Endothelial cell of umbilical vein (primary cell): Measurements from ENCODE around the gene PCLO. TPM values are rescaled to one million over a fixed set of nuclear protein-coding genes. Genes with fewer than 3 reads are reported as not detected.

ENCODE experiments used
- BruUV-seq: library from RNA; stranded (reverse); fragments of 400-500 nt; replicated peaks from 2 replicates; lab custom pipeline; 2021; lab: Mats Ljungman, UMichigan
- CTCF ChIA-PET: fragments of 300-600, 350-600 bp; sonication (Branson Sonifier 250); formaldehyde crosslinking; loops from one replicate; lab custom pipeline; 2021; ENCODE audit warnings: antibody characterized with exemption, inconsistent platforms; lab: Charles Lee
- POLR2A ChIA-PET: fragments of 300-600, 350-600 bp; sonication (Branson Sonifier 250); formaldehyde crosslinking; loops from one replicate; lab custom pipeline; 2021; ENCODE audit warnings: antibody characterized with exemption, inconsistent platforms; lab: Charles Lee
- DNase-seq: peaks from one replicate; pipeline ENCODE4 v3.0.0-alpha.2; 2011; ENCODE audit warnings: low read depth, low spot score
- FAIRE-seq: peaks from 2 replicates; lab custom pipeline; 2011; peaks lifted over from hg19 to GRCh38; lab: Jason Lieb, UNC
- H2AFZ ChIP-seq: 2 replicates; pipeline ENCODE4 v1.6.0; 2012; ENCODE audit warnings: low read depth, low read length, control low read depth, inconsistent platforms
- H3K27ac ChIP-seq: 2 replicates; pipeline ENCODE4 v1.5.1; 2011; ENCODE audit warnings: low read depth, mild to moderate bottlenecking, control low read depth, low read length, moderate library complexity; ENCODE audit not compliant: insufficient read depth
- H3K27me3 ChIP-seq, 2 experiments: 2 replicates each; pipeline versions ENCODE4 v1.6.0 to v1.6.1; 2011; ENCODE audit warnings: low read length in 2 of 2, mixed read lengths in 1 of 2; ENCODE audit not compliant: control insufficient read depth in 2 of 2, insufficient read depth in 2 of 2
- H3K36me3 ChIP-seq, 2 experiments: 2 replicates in 1 of 2; 3 replicates in 1 of 2; pipeline ENCODE4 v1.5.1; 2011; ENCODE audit warnings: low read length in 2 of 2, mild to moderate bottlenecking in 1 of 2, moderate library complexity in 1 of 2; ENCODE audit not compliant: control insufficient read depth in 2 of 2, insufficient read depth in 2 of 2; ENCODE audit errors: extremely low read depth in 1 of 2
- H3K4me1 ChIP-seq: 3 replicates; pipeline ENCODE4 v1.5.1; 2011; ENCODE audit warnings: mild to moderate bottlenecking, low read length; ENCODE audit not compliant: control insufficient read depth, insufficient read depth; ENCODE audit errors: extremely low read depth
- H3K4me2 ChIP-seq: 2 replicates; pipeline ENCODE4 v1.6.1; 2011; ENCODE audit warnings: low read length, control low read depth, mixed read lengths; ENCODE audit not compliant: insufficient read depth
- H3K4me3 ChIP-seq, 3 experiments: fragments of 200-600 bp in 1 of 3; sonication (generic), shearing (Covaris generic) in 1 of 3; replicated peaks in 1 of 3; 2 replicates each; pipeline ENCODE4 v1.5.1; 2011 to 2016; ENCODE audit warnings: control low read depth in 3 of 3, low read length in 3 of 3, mild to moderate bottlenecking in 2 of 3, inconsistent platforms in 1 of 3, low read depth in 1 of 3, moderate library complexity in 1 of 3; ENCODE audit not compliant: insufficient read depth in 1 of 3
- H3K79me2 ChIP-seq: 2 replicates; pipeline ENCODE4 v1.6.0; 2012; ENCODE audit warnings: low read length, inconsistent platforms; ENCODE audit not compliant: control insufficient read depth, insufficient read depth
- H3K9ac ChIP-seq: replicated peaks from 2 replicates; pipeline ENCODE3; 2011; ENCODE audit warnings: low read length, control low read depth; ENCODE audit not compliant: insufficient read depth; ENCODE audit errors: extremely low read depth
- H3K9me1 ChIP-seq: replicated peaks from 3 replicates; pipeline ENCODE4 v1.6.0; 2011; ENCODE audit warnings: mild to moderate bottlenecking, low read length; ENCODE audit not compliant: control insufficient read depth, insufficient read depth; ENCODE audit errors: extremely low read depth
- H3K9me3 ChIP-seq: replicated peaks from 2 replicates; pipeline ENCODE4 v1.5.1; 2012; ENCODE audit warnings: low read length, inconsistent platforms; ENCODE audit not compliant: control insufficient read depth, insufficient read depth
- H4K20me1 ChIP-seq: replicated peaks from 2 replicates; pipeline ENCODE3; 2011; ENCODE audit warnings: mild to moderate bottlenecking, low read length; ENCODE audit not compliant: control insufficient read depth, insufficient read depth; ENCODE audit errors: extremely low read depth
- CTCF ChIP-seq, 2 donors: IDR thresholded peaks; 1 replicate in 1 of 2; 2 replicates in 1 of 2; pipeline ENCODE4 v1.5.1; 2011; ENCODE audit warnings: low read length in 2 of 2, mild to moderate bottlenecking in 2 of 2, moderate library complexity in 2 of 2, control low read depth in 1 of 2, inconsistent platforms in 1 of 2, low read depth in 1 of 2; ENCODE audit not compliant: insufficient read depth in 1 of 2; ENCODE audit errors: extremely low read depth in 1 of 2
- EZH2 ChIP-seq: IDR thresholded peaks from 2 replicates; pipeline ENCODE4 v1.6.1; 2012; ENCODE audit warnings: borderline replicate concordance, low read depth, mild to moderate bottlenecking, moderate library complexity, low read length, inconsistent platforms; ENCODE audit not compliant: severe bottlenecking
- FOS ChIP-seq: IDR thresholded peaks from 2 replicates; pipeline ENCODE4 v1.6.1; 2011; ENCODE audit warnings: mild to moderate bottlenecking, low read length, moderate library complexity, borderline replicate concordance; ENCODE audit not compliant: insufficient read depth
- GATA2 ChIP-seq: IDR thresholded peaks from 2 replicates; pipeline ENCODE4 v1.7.0; 2011; ENCODE audit warnings: low read depth, mild to moderate bottlenecking, moderate library complexity, mixed read lengths, low read length; ENCODE audit not compliant: insufficient read length, insufficient read depth
- JUN ChIP-seq: IDR thresholded peaks from 2 replicates; pipeline ENCODE4 v1.6.1; 2011; ENCODE audit warnings: borderline replicate concordance, low read depth; ENCODE audit not compliant: insufficient read length, insufficient read depth
- MAX ChIP-seq: IDR thresholded peaks from 2 replicates; pipeline ENCODE4 v1.6.1; 2011; ENCODE audit not compliant: insufficient read depth, insufficient read length
- MYC ChIP-seq: IDR thresholded peaks from one replicate; pipeline ENCODE4 v1.6.1; 2011; ENCODE audit warnings: mild to moderate bottlenecking, low read depth, low read length
- POLR2A ChIP-seq: IDR thresholded peaks from 2 replicates; pipeline ENCODE4 v1.6.1; 2012; ENCODE audit warnings: low read depth, mild to moderate bottlenecking, control low read depth, low read length
- POLR2AphosphoS5 ChIP-seq: IDR thresholded peaks from 2 replicates; pipeline ENCODE4 v1.6.1; 2012; ENCODE audit warnings: low read depth, mild to moderate bottlenecking, control low read depth, low read length, moderate library complexity; ENCODE audit not compliant: insufficient read depth
- dilution Hi-C: fragments of 300-500 bp; cut with MboI; formaldehyde crosslinking; loops from one replicate; pipeline ENCODE4 v1.15.0; 2019; ENCODE audit warnings: low sequenced_read_pairs; ENCODE audit not compliant: extremely low pct_ligation_motif_present
- intact Hi-C: fragments of 100-400 bp; cut with micrococcal nuclease; formaldehyde crosslinking; loops from one replicate; pipeline ENCODE4 v1.10.0; 2022
- polyA plus RNA-seq, 4 experiments: library from polyadenylated mRNA; depleted of rRNA in 3 of 4; stranded (reverse) in 3 of 4; unstranded in 1 of 4; fragments of >200 nt; gene quantifications; 2 replicates each; pipeline versions ENCODE4 v1.2.1 to v1.2.3, GENCODE V29; 2011 to 2012; ENCODE audit warnings: missing spikeins in 1 of 4
- total RNA-seq: library from RNA; stranded (reverse); gene quantifications from 2 replicates; pipeline ENCODE4 v1.2.3, GENCODE V29; 2021

The PCLO gene
- total and polyA plus RNA-seq, 2 donors (not counting 3 experiments of a cell fraction or from before 2014, with no cell fraction given): 0.04 to 0.75 TPM

- no peak overlapping the region for H3K9ac ChIP-seq
- H2AFZ ChIP-seq: no peak overlapping the region
- no peak overlapping the region for H3K4me2 ChIP-seq
- ChIA-PET CTCF (no interaction called here), POLR2A (no interaction called here)
- no peaks in the 10 kb centered on the region for H3K9me1 ChIP-seq
- intact Hi-C loops: no loop called here
- no peaks in the 10 kb centered on the region for H3K36me3 ChIP-seq
- H3K27me3 ChIP-seq: no peaks in the 10 kb centered on the region
- no peak overlapping the region for H3K27ac ChIP-seq
- dilution Hi-C loops: no loop called here
- no peaks in the 10 kb centered on the region for H3K4me1 ChIP-seq
- no peaks in the 10 kb centered on the region for H3K79me2 ChIP-seq
- H3K4me3 ChIP-seq: no peak overlapping the region
- no peaks in the 10 kb centered on the region for H3K9me3 ChIP-seq
- no peak for FAIRE-seq
- TF ChIP-seq MYC: no peak
- TF ChIP-seq GATA2: no peak
- no peak for TF ChIP-seq JUN
- no peak for TF ChIP-seq POLR2A
- TF ChIP-seq FOS: no peak
- TF ChIP-seq EZH2: no peak
- TF ChIP-seq POLR2AphosphoS5: no peak
- no peak for TF ChIP-seq CTCF (IDR thresholded peaks at IDR 0.05; ENCODE audit: extremely low read depth in 1 of 2, insufficient read depth in 1 of 2, low read depth in 1 of 2, low read length in 2 of 2)
- TF ChIP-seq MAX: no peak
- no TSS peak for BruUV-seq
- DNase-seq: no peak
- no peaks in the 10 kb centered on the region for H4K20me1 ChIP-seq
Measured at GRCh38 chr7:83105948-83106347, 56.7 kb downstream of the PCLO start.
